ENCODE results near the gene ATP11A. TPM values are rescaled to one million over a fixed set of nuclear protein-coding genes. Genes with fewer than 3 reads are reported as not detected.

The ATP11A gene
- total RNA-seq, 1 donor from 2014 or later: 6.1 TPM

GRCh38 chr13:112741185-112741755, 51.4 kb downstream of the ATP11A start:
- no peak for TF ChIP-seq CTCF (IDR thresholded peaks at IDR 0.05; ENCODE audit: insufficient read depth, low read length, severe bottlenecking)
- DNase-seq (ENCODE audit: low read depth) (no peak), FAIRE-seq (no peak)
- Histone ChIP-seq H3K4me3 (ENCODE audit: low read depth, low read length) (no peak overlapping the region), H3K36me3 (ENCODE audit: control insufficient read depth, insufficient read depth, low read length) (no peaks in the 10 kb centered on the region), H3K27me3 (ENCODE audit: control insufficient read depth, insufficient read depth, low read length) (no peaks in the 10 kb centered on the region)

- Histone ChIP-seq H3K36me3 (ENCODE audit: control insufficient read depth, insufficient read depth, low read length) (no peaks in the 10 kb centered on the region), H3K4me3 (ENCODE audit: low read depth, low read length) (no peak overlapping the region), H3K27me3 (ENCODE audit: control insufficient read depth, insufficient read depth, low read length) (no peaks in the 10 kb centered on the region)
- FAIRE-seq (no peak), DNase-seq (ENCODE audit: low read depth) (no peak)
- TF ChIP-seq CTCF (IDR thresholded peaks at IDR 0.05; ENCODE audit: insufficient read depth, low read length, severe bottlenecking): no peak
Observed at GRCh38 chr13:112741835-112742570, 52.2 kb downstream of the ATP11A start.

- DNase-seq (ENCODE audit: low read depth): no peak
- Histone ChIP-seq H3K4me3 (ENCODE audit: low read depth, low read length) (no peak overlapping the region), H3K27me3 (ENCODE audit: control insufficient read depth, insufficient read depth, low read length) (no peaks in the 10 kb centered on the region), H3K36me3 (ENCODE audit: control insufficient read depth, insufficient read depth, low read length) (no peaks in the 10 kb centered on the region)
- no peak for TF ChIP-seq CTCF (IDR thresholded peaks at IDR 0.05; ENCODE audit: insufficient read depth, low read length, severe bottlenecking)
- FAIRE-seq: no peak
Observed at GRCh38 chr13:112742583-112742982, 52.7 kb downstream of the ATP11A start.

- no peak for TF ChIP-seq CTCF (IDR thresholded peaks at IDR 0.05; ENCODE audit: insufficient read depth, low read length, severe bottlenecking)
- FAIRE-seq: peak; percentile 94
- no peak for DNase-seq (ENCODE audit: low read depth)
- no peaks in the 10 kb centered on the region for H3K27me3 ChIP-seq (ENCODE audit: control insufficient read depth, insufficient read depth, low read length)
- H3K4me3 ChIP-seq (ENCODE audit: low read depth, low read length): no peak overlapping the region
- no peaks in the 10 kb centered on the region for H3K36me3 ChIP-seq (ENCODE audit: control insufficient read depth, insufficient read depth, low read length)
Observed at GRCh38 chr13:112743451-112744167, 53.8 kb downstream of the ATP11A start.

GRCh38 chr13:112744168-112745021, 54.6 kb downstream of the ATP11A start:
- TF ChIP-seq CTCF (IDR thresholded peaks at IDR 0.05; ENCODE audit: insufficient read depth, low read length, severe bottlenecking): no peak
- Histone ChIP-seq H3K4me3 (ENCODE audit: low read depth, low read length) (no peak overlapping the region), H3K27me3 (ENCODE audit: control insufficient read depth, insufficient read depth, low read length) (no peaks in the 10 kb centered on the region), H3K36me3 (ENCODE audit: control insufficient read depth, insufficient read depth, low read length) (no peaks in the 10 kb centered on the region)
- no peak for FAIRE-seq
- no peak for DNase-seq (ENCODE audit: low read depth)
